ENCODE results near the gene CLBA1. TPM values are rescaled to one million over a fixed set of nuclear protein-coding genes. Genes with fewer than 3 reads are reported as not detected.

The CLBA1 gene
- total and polyA plus RNA-seq, 9 of the 15 experiments (the other 6 are each of a cell fraction or from before 2014, with no cell fraction given): 0.04 to 3.9 (median 2.6) TPM

- TF ChIP-seq HDAC1 (IDR thresholded peaks at IDR 0.05): peak in 1 of 2 experiments; percentile 77; a peak in 1 of 4 replicates
- peak; percentile 20 to 47 (median 33); a peak in 2 of 6 replicates for TF ChIP-seq CTCF (IDR thresholded peaks at IDR 0.05 in 2 of 3, conservative IDR thresholded peaks at IDR 0.05 in 1 of 3; ENCODE audit: insufficient read depth in 2 of 3, low read depth in 1 of 3, low read length in 3 of 3)
- TF ChIP-seq ATF7 (IDR thresholded peaks at IDR 0.05): peak; percentile 20; the same call in 1 of the 2 replicates
- TF ChIP-seq MAZ (CRISPR knock-in tag; conservative IDR thresholded peaks at IDR 0.05 in 1 of 2, IDR thresholded peaks at IDR 0.05 in 1 of 2): 0 out of 4 replicates have a peak, but pooled peaks of 1 of the 2 experiments have one; percentile 30
- TF ChIP-seq POLR2A (conservative IDR thresholded peaks at IDR 0.05): peak; percentile 19; the same call in 1 of the 2 replicates
- no peak for TF ChIP-seq DDX20 (tag; IDR thresholded peaks at IDR 0.05; ENCODE audit: low read depth)
- TF ChIP-seq KDM5B (IDR thresholded peaks at IDR 0.05; ENCODE audit: insufficient replicate concordance, low read depth, low read length): peak; percentile 48
- TF ChIP-seq CEBPG (CRISPR knock-in tag; IDR thresholded peaks at IDR 0.05): 0 out of 2 replicates have a peak, but pooled peaks have one; percentile 8
- TF ChIP-seq CEBPG (tag; conservative IDR thresholded peaks at IDR 0.05 in 1 of 2, IDR thresholded peaks at IDR 0.05 in 1 of 2): no peak
- 0 out of 2 replicates have a peak, but pooled peaks have one; percentile 15 for TF ChIP-seq MTA1 (IDR thresholded peaks at IDR 0.05; ENCODE audit: borderline replicate concordance)
- no peak for TF ChIP-seq HINFP (tag; conservative IDR thresholded peaks at IDR 0.05; ENCODE audit: low read depth)
- peak in 1 of 2 experiments; percentile 6 for TF ChIP-seq E2F6 (IDR thresholded peaks at IDR 0.05; ENCODE audit: borderline replicate concordance in 1 of 2, extremely low read depth in 1 of 2, insufficient read depth in 1 of 2, insufficient read length in 1 of 2, low read depth in 1 of 2, low read length in 1 of 2, poor library complexity in 1 of 2, severe bottlenecking in 1 of 2)
- no peak for TF ChIP-seq HCFC1 (IDR thresholded peaks at IDR 0.05; ENCODE audit: low read depth, low read length)
- no peak; a peak in 3 of 4 replicates for TF ChIP-seq NRF1 (conservative IDR thresholded peaks at IDR 0.05 in 1 of 2, IDR thresholded peaks at IDR 0.05 in 1 of 2)
- peak; percentile 9 for TF ChIP-seq TBP (optimal IDR thresholded peaks at IDR 0.05; ENCODE audit: low read depth, low read length)
Observed at GRCh38 chr14:105021656-105022275, 36.2 kb downstream of the CLBA1 start (continued).

Measured in K562 (cell line).